ENCODE measurements around the gene FURIN.
"Not testable (repeated sequence)": the region's sequence is repeated elsewhere in the genome, so short reads cannot be mapped to it uniquely, and the experiment has no call there.

FURIN gene

GRCh38 chr15:90902840-90903732 is 34.7 kb downstream of the FURIN start, which contains the start of gene MAN2A2:
MAN2A2 (plus strand) TSS chr15:90903302; CDS start chr15:90904208, 906 bp downstream.
- DNase-seq (ENCODE audit: low spot score) = peak; percentile 93

- peak; percentile 97 for DNase-seq (ENCODE audit: low spot score)
Observed at GRCh38 chr15:90903733-90904536, 35.5 kb downstream of the FURIN start.

GRCh38 chr15:90904746-90905145 is 36.4 kb downstream of the FURIN start:
- DNase-seq (ENCODE audit: low spot score) = no peak

DNA sequence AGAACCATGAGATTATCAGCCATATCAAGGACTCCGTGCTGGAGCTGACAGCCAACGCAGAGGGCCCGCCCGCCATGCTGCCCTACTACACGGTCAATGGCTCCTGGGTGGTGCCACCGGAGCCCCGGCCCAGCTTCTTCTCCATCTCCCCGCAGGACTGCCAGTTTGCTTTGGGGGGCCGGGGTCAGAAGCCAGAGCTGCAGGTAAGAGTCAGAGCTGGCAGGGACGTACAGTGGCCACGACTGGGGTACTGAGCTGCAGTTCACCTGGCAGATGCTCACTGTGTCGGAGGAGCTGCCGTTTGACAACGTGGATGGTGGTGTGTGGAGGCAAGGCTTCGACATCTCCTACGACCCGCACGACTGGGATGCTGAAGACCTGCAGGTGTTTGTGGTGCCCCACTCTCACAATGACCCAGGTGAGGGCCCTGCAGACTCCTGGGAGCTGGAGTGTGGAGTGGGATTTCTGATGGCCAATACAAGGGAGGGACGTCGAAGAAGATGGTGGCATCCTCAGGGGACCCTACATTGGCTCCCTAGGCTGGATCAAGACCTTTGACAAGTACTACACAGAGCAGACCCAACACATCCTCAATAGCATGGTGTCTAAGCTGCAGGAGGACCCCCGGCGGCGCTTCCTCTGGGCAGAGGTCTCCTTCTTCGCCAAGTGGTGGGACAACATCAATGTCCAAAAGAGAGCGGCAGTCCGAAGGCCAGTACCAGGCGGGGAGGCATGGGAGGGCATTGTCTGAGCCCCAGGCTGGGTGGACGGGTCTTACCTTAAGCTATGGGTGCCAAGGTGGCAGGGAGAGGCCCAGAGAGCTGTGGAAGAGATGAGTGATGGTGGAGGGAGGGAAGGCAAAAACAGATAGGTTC is 37.2 kb downstream of the FURIN start:
- no peak for DNase-seq (ENCODE audit: low spot score)

DNA sequence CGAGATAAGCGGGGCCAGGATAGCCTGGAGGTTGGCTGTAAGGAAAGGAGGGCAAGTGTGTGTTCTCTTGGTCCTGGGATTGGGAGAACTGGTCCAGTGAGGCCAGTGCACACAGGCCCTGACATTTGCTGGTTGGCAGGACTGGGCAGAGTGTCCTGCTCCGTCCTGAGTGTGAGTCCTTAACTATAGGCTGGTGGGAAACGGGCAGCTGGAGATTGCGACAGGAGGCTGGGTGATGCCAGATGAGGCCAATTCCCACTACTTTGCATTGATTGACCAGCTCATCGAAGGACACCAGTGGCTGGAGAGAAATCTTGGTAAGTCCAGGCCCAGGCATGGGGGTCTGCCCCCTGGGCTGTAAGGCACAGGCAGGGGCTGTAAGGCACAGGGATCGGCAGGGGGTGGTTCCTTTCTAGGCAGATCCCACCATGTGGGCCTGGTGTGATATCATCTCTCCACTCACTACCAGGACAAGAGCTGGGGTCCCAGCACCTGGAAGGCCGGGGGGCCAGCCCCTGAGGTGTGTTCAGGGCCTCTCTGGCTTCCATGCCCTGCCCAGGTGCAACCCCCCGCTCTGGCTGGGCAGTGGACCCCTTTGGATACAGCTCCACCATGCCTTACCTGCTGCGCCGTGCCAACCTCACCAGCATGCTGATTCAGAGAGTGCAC is 37.9 kb downstream of the FURIN start:
- no peak for DNase-seq (ENCODE audit: low spot score)

DNA sequence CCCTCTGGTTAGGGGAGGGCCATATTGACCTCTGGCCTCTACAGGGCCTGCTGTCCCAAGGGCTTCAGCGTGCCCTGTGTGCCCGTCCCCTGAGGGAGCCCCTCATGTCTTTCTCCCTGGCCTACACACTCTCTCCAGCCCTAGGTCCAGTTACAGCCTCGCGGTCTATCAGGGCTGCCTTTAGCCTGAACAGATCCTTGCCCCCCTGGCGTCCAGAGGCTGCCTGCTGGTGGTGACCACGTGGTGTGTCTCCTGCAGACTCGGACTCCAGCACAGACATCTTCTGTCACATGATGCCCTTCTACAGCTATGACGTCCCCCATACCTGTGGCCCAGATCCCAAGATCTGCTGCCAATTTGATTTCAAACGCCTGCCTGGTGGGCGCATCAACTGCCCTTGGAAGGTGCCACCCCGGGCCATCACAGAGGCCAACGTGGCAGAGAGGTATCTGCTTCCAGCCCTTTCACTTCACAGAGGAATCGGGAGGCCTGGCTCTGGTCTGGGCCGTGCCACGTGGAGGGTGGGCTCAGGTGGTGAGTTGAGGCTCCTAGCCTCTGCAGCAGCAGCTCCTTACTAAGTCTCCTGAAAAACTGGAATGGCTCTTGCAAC is 38.8 kb downstream of the FURIN start:
- DNase-seq (ENCODE audit: low spot score) = no peak

GRCh38 chr15:90907838-90908507 is 39.6 kb downstream of the FURIN start:
- no peak for DNase-seq (ENCODE audit: low spot score)

GRCh38 chr15:90909449-90909848 is 41.1 kb downstream of the FURIN start:
- DNase-seq (ENCODE audit: low spot score) = not testable (repeated sequence)

- DNase-seq (ENCODE audit: low spot score) = no peak
Observed at GRCh38 chr15:90909976-90910375, 41.6 kb downstream of the FURIN start.

- no peak for DNase-seq (ENCODE audit: low spot score)
Observed at GRCh38 chr15:90910441-90911301, 42.3 kb downstream of the FURIN start.

GRCh38 chr15:90911302-90911623 is 42.9 kb downstream of the FURIN start:
- no peak for DNase-seq (ENCODE audit: low spot score)

DNA sequence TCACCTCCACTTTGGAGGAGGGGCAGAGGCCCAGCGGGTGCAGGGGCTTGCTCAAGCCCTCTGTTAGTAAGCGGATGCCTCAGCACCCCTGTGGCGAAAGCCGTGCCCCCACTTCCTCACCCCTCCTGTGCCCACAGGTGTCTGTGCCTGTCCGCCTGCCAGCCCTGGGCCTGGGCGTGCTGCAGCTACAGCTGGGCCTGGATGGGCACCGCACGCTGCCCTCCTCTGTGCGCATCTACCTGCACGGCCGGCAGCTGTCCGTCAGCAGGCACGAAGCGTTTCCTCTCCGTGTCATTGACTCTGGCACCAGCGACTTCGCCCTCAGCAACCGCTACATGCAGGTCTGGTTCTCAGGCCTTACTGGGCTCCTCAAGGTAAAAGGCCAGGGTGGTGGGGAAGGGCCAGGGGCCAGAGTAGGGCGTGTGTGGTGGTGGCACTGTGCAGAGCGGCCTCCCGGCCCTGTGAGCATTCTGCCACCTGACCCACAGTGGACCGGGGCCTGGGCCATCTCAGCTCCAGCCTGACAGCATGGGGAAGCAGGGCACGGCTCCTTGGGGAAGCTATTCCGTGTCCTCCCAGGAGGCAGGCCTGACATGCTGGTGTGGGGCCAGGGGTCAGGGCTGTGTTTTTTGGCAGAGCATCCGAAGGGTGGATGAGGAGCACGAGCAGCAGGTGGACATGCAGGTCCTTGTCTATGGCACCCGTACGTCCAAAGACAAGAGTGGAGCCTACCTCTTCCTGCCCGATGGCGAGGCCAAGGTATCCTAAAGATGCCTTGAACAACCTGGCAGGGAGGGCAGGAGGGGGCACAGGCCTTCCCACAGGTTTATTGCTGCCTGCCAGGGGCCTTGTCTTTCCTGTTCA is 43.8 kb downstream of the FURIN start:
- no peak for DNase-seq (ENCODE audit: low spot score)

- DNase-seq (ENCODE audit: low spot score) = no peak
Observed at GRCh38 chr15:90912770-90913075, 44.3 kb downstream of the FURIN start.

DNA sequence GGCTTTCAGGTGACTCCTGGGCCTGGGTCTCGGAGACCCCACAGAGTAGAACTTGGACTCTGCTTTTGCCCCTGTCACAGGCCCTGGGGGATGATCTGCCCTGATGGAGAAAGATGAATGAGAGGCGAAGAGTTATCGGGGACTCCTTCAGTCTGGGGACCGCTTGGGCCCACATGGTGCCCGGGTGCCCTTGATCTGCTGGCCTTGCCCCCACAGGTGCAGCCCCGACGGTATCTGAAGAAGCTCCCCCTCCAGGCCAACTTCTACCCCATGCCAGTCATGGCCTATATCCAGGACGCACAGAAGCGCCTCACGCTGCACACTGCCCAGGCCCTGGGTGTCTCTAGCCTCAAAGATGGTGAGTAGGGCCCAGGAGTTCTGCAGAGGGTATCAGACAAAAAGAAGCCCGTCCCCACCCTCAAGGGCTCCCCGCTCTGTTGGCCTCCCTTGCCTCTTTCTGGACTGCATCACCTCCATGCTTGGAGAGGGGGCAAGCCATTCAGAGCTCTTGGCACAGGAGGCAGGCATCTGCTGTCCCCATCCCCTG is 45.1 kb downstream of the FURIN start:
- DNase-seq (ENCODE audit: low spot score) = no peak

GRCh38 chr15:90914305-90915080 is 46.1 kb downstream of the FURIN start:
- DNase-seq (ENCODE audit: low spot score) = no peak

DNA sequence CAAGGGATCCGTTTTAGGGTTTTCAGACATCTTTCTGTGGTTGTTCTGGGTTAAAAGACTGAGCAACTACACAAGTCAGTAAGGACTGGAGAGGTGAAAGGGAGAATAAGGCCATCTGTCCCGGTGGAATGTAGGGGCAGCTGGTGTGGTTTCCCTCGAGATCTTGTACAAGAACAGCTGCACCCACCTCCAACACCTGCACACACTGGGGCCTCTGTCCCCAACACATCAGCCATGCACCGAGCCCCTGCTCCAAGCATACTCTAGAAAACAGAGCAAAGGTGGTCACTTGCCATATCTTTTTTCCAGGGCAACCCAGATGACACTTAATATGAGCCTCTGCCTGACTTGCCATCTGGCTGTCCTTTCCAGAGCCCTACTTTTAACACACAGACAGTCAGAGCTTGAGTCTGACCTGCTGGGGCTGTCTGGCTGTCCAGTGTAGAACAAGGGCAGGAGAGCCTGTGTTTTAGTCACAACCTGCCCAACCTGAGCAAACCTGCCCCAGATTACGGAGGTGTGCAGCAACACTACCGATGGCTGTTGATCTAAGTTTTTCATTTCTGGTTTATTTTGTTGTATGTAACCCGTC is 46.9 kb downstream of the FURIN start:
- no peak for DNase-seq (ENCODE audit: low spot score)

GRCh38 chr15:90915808-90916440 is 47.5 kb downstream of the FURIN start:
- no peak for DNase-seq (ENCODE audit: low spot score)
